ENCODE results near the gene ARHGEF37. TPM values are rescaled to one million over a fixed set of nuclear protein-coding genes. Genes with fewer than 3 reads are reported as not detected.

The ARHGEF37 gene
- total and polyA plus RNA-seq, 2 donors (not counting 1 experiment from before 2014, with no cell fraction given), result 0.31 to 5.3 TPM

GRCh38 chr5:149598966-149599365, 17.7 kb downstream of the ARHGEF37 start:
- Histone ChIP-seq H3K4me1 (ENCODE audit: control insufficient read depth, extremely low read depth, insufficient read depth, low read length) (no peaks in the 10 kb centered on the region), H3K9ac (ENCODE audit: insufficient read depth, low read length) (no peak overlapping the region)

GRCh38 chr5:149599375-149599774, 18.1 kb downstream of the ARHGEF37 start:
- H3K36me3 ChIP-seq (ENCODE audit: control insufficient read depth, insufficient read depth, low read length), result no peaks in the 10 kb centered on the region
- H3K4me2 ChIP-seq (ENCODE audit: extremely low read depth, insufficient read depth, low read length), result no peak overlapping the region
- no peaks in the 10 kb centered on the region for H3K79me2 ChIP-seq (ENCODE audit: control insufficient read depth, insufficient read depth, low read length)
- H3K27me3 ChIP-seq (ENCODE audit: control insufficient read depth, insufficient read depth, low read length), result no peaks in the 10 kb centered on the region
- no peak overlapping the region for H3K27ac ChIP-seq (ENCODE audit: insufficient read depth, low read length)
- no peak overlapping the region for H3K4me3 ChIP-seq (replicated peaks in 1 of 4; ENCODE audit: control extremely low read depth in 1 of 4, insufficient read depth in 1 of 4, low read depth in 3 of 4, low read length in 4 of 4)
- TF ChIP-seq EZH2 (IDR thresholded peaks at IDR 0.05; ENCODE audit: low read length, missing control alignments) (no peak), CTCF (conservative IDR thresholded peaks at IDR 0.05 in 1 of 2, IDR thresholded peaks at IDR 0.05 in 1 of 2; ENCODE audit: low read depth in 1 of 2, low read length in 2 of 2) (no peak)
- H3K9me3 ChIP-seq (ENCODE audit: control insufficient read depth, insufficient read depth, low read depth, low read length), result no peaks in the 10 kb centered on the region
- no peak overlapping the region for H2AFZ ChIP-seq (ENCODE audit: low read length)
- H4K20me1 ChIP-seq (ENCODE audit: control insufficient read depth, extremely low read depth, insufficient read depth, low read length), result no peaks in the 10 kb centered on the region
- no peak for DNase-seq (ENCODE audit: low read depth in 2 of 2)
- no peaks in the 10 kb centered on the region for H3K4me1 ChIP-seq (ENCODE audit: control insufficient read depth, extremely low read depth, insufficient read depth, low read length)
- no peak overlapping the region for H3K9ac ChIP-seq (ENCODE audit: insufficient read depth, low read length)

More at GRCh38 chr5:149598966-149599365, 17.7 kb downstream of the ARHGEF37 start:
- Histone ChIP-seq H2AFZ (ENCODE audit: low read length) (no peak overlapping the region), H3K4me2 (ENCODE audit: extremely low read depth, insufficient read depth, low read length) (no peak overlapping the region), H3K27ac (ENCODE audit: insufficient read depth, low read length) (no peak overlapping the region), H3K4me3 (replicated peaks in 1 of 4; ENCODE audit: control extremely low read depth in 1 of 4, insufficient read depth in 1 of 4, low read depth in 3 of 4, low read length in 4 of 4) (no peak overlapping the region), H3K36me3 (ENCODE audit: control insufficient read depth, insufficient read depth, low read length) (no peaks in the 10 kb centered on the region), H3K27me3 (ENCODE audit: control insufficient read depth, insufficient read depth, low read length) (no peaks in the 10 kb centered on the region), H3K9me3 (ENCODE audit: control insufficient read depth, insufficient read depth, low read depth, low read length) (no peaks in the 10 kb centered on the region), H3K79me2 (ENCODE audit: control insufficient read depth, insufficient read depth, low read length) (no peaks in the 10 kb centered on the region), H4K20me1 (ENCODE audit: control insufficient read depth, extremely low read depth, insufficient read depth, low read length) (no peaks in the 10 kb centered on the region)
- no peak for TF ChIP-seq EZH2 (IDR thresholded peaks at IDR 0.05; ENCODE audit: low read length, missing control alignments)
- DNase-seq (ENCODE audit: low read depth in 2 of 2), result no peak

GRCh38 chr5:149600932-149601331, 19.6 kb downstream of the ARHGEF37 start:
- Histone ChIP-seq H4K20me1 (ENCODE audit: control insufficient read depth, extremely low read depth, insufficient read depth, low read length) (no peaks in the 10 kb centered on the region), H3K36me3 (ENCODE audit: control insufficient read depth, insufficient read depth, low read length) (no peaks in the 10 kb centered on the region), H3K4me1 (ENCODE audit: control insufficient read depth, extremely low read depth, insufficient read depth, low read length) (peaks cover 4% of the 10 kb centered on the region), H3K9me3 (ENCODE audit: control insufficient read depth, insufficient read depth, low read depth, low read length) (no peaks in the 10 kb centered on the region), H2AFZ (ENCODE audit: low read length) (no peak overlapping the region), H3K9ac (ENCODE audit: insufficient read depth, low read length) (no peak overlapping the region), H3K79me2 (ENCODE audit: control insufficient read depth, insufficient read depth, low read length) (no peaks in the 10 kb centered on the region), H3K27me3 (ENCODE audit: control insufficient read depth, insufficient read depth, low read length) (no peaks in the 10 kb centered on the region), H3K4me2 (ENCODE audit: extremely low read depth, insufficient read depth, low read length) (no peak overlapping the region), H3K4me3 (replicated peaks in 1 of 4; ENCODE audit: control extremely low read depth in 1 of 4, insufficient read depth in 1 of 4, low read depth in 3 of 4, low read length in 4 of 4) (no peak overlapping the region), H3K27ac (ENCODE audit: insufficient read depth, low read length) (no peak overlapping the region)
- DNase-seq (ENCODE audit: low read depth in 2 of 2), result no peak
- TF ChIP-seq CTCF (conservative IDR thresholded peaks at IDR 0.05 in 1 of 2, IDR thresholded peaks at IDR 0.05 in 1 of 2; ENCODE audit: low read depth in 1 of 2, low read length in 2 of 2) (no peak), EZH2 (IDR thresholded peaks at IDR 0.05; ENCODE audit: low read length, missing control alignments) (no peak)

Measured in fibroblast of lung (primary cell).